GM12891 (cell line): ENCODE data around the gene PDS5A.

ENCODE experiments used
- POLR2A ChIP-seq: IDR thresholded peaks from 2 replicates; pipeline ENCODE4 v1.6.1; 2011; ENCODE audit warnings: low read depth, low read length, control low read depth
- POLR2AphosphoS5 ChIP-seq: IDR thresholded peaks from 2 replicates; pipeline ENCODE4 v1.6.1; 2011; ENCODE audit warnings: low read depth, low read length, control low read depth
- TAF1 ChIP-seq: IDR thresholded peaks from 2 replicates; pipeline ENCODE4 v1.6.1; 2011; ENCODE audit warnings: low read depth, low read length, control low read depth

GRCh38 chr4:39792128-39792527 is 185.6 kb downstream of the PDS5A start:
- no peak for TF ChIP-seq POLR2AphosphoS5
- TF ChIP-seq TAF1, result no peak
- TF ChIP-seq POLR2A, result no peak
